ENCODE results near the gene GRK5. TPM values are rescaled to one million over a fixed set of nuclear protein-coding genes. Genes with fewer than 3 reads are reported as not detected.
"Not testable (repeated sequence)": the region's sequence is repeated elsewhere in the genome, so short reads cannot be mapped to it uniquely, and the experiment has no call there.

The GRK5 gene
- total RNA-seq, 1 donor from 2014 or later, result 163 TPM

DNA sequence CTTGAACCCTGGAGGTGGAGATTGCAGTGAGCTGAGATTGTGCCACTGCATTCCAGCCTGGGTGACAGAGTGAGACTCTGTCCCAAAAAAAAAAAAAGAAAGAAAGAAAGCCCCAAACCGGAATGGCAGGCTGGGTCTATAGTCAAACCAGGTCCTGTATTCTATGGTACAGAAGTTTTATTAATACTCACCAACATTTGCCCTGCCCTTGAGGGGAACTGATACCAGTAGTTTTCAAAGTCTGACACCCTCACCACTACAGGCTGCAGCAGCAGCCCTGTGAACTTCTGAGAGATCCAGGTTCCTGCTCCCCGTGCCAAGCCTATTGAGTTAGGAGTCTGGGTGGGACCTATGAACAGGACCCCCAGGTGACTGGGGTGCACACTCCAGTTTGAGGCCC lies 254.6 kb downstream of the GRK5 start:
- DNase-seq (ENCODE audit: low spot score), result no peak
- Mint-ChIP-seq H3K27ac (ENCODE audit: unreplicated experiment) (no peak overlapping the region), H3K36me3 (ENCODE audit: low read depth, unreplicated experiment) (peaks cover 11% of the 10 kb centered on the region), H3K4me1 (ENCODE audit: unreplicated experiment) (no peaks in the 10 kb centered on the region), H3K27me3 (ENCODE audit: unreplicated experiment) (peaks cover 13% of the 10 kb centered on the region), H3K9me3 (ENCODE audit: unreplicated experiment) (no peaks in the 10 kb centered on the region), H3K4me3 (ENCODE audit: unreplicated experiment) (no peak overlapping the region)
- TF ChIP-seq, protein P1, sequence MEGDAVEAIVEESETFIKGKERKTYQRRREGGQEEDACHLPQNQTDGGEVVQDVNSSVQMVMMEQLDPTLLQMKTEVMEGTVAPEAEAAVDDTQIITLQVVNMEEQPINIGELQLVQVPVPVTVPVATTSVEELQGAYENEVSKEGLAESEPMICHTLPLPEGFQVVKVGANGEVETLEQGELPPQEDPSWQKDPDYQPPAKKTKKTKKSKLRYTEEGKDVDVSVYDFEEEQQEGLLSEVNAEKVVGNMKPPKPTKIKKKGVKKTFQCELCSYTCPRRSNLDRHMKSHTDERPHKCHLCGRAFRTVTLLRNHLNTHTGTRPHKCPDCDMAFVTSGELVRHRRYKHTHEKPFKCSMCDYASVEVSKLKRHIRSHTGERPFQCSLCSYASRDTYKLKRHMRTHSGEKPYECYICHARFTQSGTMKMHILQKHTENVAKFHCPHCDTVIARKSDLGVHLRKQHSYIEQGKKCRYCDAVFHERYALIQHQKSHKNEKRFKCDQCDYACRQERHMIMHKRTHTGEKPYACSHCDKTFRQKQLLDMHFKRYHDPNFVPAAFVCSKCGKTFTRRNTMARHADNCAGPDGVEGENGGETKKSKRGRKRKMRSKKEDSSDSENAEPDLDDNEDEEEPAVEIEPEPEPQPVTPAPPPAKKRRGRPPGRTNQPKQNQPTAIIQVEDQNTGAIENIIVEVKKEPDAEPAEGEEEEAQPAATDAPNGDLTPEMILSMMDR (IDR thresholded peaks at IDR 0.05; ENCODE audit: unreplicated experiment), result no peak

DNA sequence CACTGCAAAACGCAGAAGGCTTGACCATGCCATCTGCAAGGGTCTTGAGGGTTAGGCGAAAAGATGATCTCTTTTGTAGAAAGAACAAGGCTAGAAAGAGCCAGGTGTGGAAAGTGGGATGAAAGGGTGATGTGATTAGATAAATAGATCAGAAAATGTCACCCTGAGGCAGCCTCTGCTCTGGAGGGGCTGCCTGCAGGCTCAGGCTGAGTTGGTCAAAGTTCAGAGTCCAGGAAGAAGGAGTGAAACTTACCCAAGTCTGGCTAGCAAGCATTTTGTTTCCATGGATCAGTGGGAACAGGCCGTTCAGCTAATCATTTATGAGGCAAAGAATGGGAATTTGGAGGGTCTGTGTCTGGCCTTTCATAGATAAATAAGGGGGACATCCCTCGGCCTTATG lies 255.4 kb downstream of the GRK5 start:
- peaks cover 7% of the 10 kb centered on the region for H3K36me3 Mint-ChIP-seq (ENCODE audit: low read depth, unreplicated experiment)
- peaks cover 15% of the 10 kb centered on the region for H3K27me3 Mint-ChIP-seq (ENCODE audit: unreplicated experiment)
- TF ChIP-seq, protein P1 (IDR thresholded peaks at IDR 0.05; ENCODE audit: unreplicated experiment), result no peak

DNA sequence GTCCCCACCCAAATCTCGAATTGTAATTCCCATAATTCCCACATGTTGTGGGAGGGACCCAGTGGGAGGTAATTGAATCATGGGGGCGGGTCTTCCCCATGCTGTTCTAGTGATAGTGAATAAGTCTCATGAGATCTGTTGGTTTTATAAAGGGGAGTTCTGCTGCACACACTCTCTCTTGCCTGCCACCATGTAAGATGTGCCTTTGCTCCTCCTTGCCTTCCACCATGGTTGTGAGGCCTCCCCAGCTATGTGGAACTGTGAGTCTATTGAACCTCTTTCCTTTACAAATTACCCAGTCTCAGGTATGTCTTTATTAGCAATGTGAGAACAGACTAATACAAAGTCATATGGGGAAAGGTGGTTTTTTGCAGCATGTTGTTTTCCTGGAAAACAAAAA lies 255.8 kb downstream of the GRK5 start:
- peaks cover 15% of the 10 kb centered on the region for H3K27me3 Mint-ChIP-seq (ENCODE audit: unreplicated experiment)
- H3K36me3 Mint-ChIP-seq (ENCODE audit: low read depth, unreplicated experiment); H3K27ac Mint-ChIP-seq (ENCODE audit: unreplicated experiment); H3K9me3 Mint-ChIP-seq (ENCODE audit: unreplicated experiment); H3K4me1 Mint-ChIP-seq (ENCODE audit: unreplicated experiment); DNase-seq (ENCODE audit: low spot score): not testable (repeated sequence)
- H3K4me3 Mint-ChIP-seq (ENCODE audit: unreplicated experiment), result peak overlapping the region; percentile 18

More for the DNA sequence above, 255.4 kb downstream of the GRK5 start:
- DNase-seq (ENCODE audit: low spot score), result no peak
- no peak overlapping the region for H3K4me3 Mint-ChIP-seq (ENCODE audit: unreplicated experiment)
- no peaks in the 10 kb centered on the region for H3K9me3 Mint-ChIP-seq (ENCODE audit: unreplicated experiment)
- H3K27ac Mint-ChIP-seq (ENCODE audit: unreplicated experiment), result no peak overlapping the region
- H3K4me1 Mint-ChIP-seq (ENCODE audit: unreplicated experiment), result no peaks in the 10 kb centered on the region

DNA sequence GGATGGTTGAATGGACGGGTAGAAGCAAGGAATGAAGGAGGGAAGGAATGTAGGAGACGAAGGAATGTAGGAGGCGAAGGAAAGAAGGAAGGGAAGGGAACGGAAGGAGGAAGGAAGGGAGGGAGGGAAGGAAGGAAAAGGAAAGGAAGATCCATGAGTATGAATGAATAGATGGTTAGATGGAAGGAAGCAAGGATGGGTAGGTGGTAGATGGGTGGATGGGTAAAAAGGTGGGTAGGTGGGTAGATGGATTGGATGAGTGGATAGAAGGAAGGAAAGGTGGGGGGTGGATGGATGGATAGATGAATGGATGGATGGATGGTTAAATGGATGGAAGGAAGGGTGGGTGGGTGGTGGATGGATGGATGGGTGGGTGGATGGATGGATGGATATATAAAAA lies 257.7 kb downstream of the GRK5 start:
- peaks cover 12% of the 10 kb centered on the region for H3K27me3 Mint-ChIP-seq (ENCODE audit: unreplicated experiment)
- TF ChIP-seq, protein P1 (IDR thresholded peaks at IDR 0.05; ENCODE audit: unreplicated experiment), result no peak

DNA sequence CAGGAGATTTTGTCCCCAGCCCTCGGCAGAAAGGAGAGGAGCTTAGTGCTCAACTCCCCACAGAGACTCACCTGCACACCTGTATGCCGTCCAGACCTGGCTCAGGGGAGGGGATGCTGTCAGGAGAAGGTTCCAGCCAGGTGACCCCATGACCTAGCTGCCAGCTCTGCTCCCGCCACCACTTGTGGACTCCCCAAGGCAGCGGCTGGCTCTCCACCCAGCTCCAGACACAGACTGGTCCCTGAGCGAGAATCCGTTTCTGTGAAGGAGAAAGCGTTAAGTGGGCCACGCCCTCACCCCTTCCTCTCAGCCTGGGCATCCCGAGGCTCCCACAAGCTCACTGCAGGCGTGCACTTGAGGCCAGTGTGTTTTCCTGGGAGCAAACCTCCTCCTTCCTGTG lies 258.7 kb downstream of the GRK5 start:
- Mint-ChIP-seq H3K36me3 (ENCODE audit: low read depth, unreplicated experiment) (no peaks in the 10 kb centered on the region), H3K27ac (ENCODE audit: unreplicated experiment) (no peak overlapping the region), H3K9me3 (ENCODE audit: unreplicated experiment) (no peaks in the 10 kb centered on the region), H3K4me3 (ENCODE audit: unreplicated experiment) (no peak overlapping the region), H3K4me1 (ENCODE audit: unreplicated experiment) (no peaks in the 10 kb centered on the region), H3K27me3 (ENCODE audit: unreplicated experiment) (peaks cover 12% of the 10 kb centered on the region)
- TF ChIP-seq, protein P1 (IDR thresholded peaks at IDR 0.05; ENCODE audit: unreplicated experiment), result no peak
- DNase-seq (ENCODE audit: low spot score), result no peak

More for the DNA sequence above, 257.7 kb downstream of the GRK5 start:
- Mint-ChIP-seq H3K27ac (ENCODE audit: unreplicated experiment) (no peak overlapping the region), H3K4me3 (ENCODE audit: unreplicated experiment) (no peak overlapping the region), H3K4me1 (ENCODE audit: unreplicated experiment) (no peaks in the 10 kb centered on the region), H3K9me3 (ENCODE audit: unreplicated experiment) (no peaks in the 10 kb centered on the region), H3K36me3 (ENCODE audit: low read depth, unreplicated experiment) (no peaks in the 10 kb centered on the region)
- no peak for DNase-seq (ENCODE audit: low spot score)

DNA sequence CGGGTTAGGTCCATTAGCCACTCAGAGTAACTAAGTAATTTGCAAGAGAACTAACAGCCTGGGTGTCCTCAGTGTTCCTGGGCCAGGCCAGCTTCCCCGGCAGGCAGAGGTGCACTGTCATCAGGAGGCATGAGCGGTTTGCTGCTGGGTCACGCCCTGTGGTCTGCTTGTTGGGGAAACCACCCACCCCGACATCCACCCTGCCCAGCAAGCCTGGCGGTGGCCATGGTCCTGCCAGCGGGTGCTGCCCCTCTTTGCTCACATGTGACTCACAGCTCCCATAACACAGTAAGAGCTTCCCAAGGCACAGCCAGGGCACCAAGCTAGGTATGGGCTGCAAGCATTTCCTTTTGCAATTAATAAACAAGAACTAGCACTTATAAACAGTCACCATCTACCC lies 259.3 kb downstream of the GRK5 start:
- H3K9me3 Mint-ChIP-seq (ENCODE audit: unreplicated experiment), result no peaks in the 10 kb centered on the region
- H3K27me3 Mint-ChIP-seq (ENCODE audit: unreplicated experiment), result peaks cover 12% of the 10 kb centered on the region
- no peaks in the 10 kb centered on the region for H3K36me3 Mint-ChIP-seq (ENCODE audit: low read depth, unreplicated experiment)
- no peak for DNase-seq (ENCODE audit: low spot score)
- TF ChIP-seq, protein P1 (IDR thresholded peaks at IDR 0.05; ENCODE audit: unreplicated experiment), result no peak
- no peak overlapping the region for H3K27ac Mint-ChIP-seq (ENCODE audit: unreplicated experiment)
- H3K4me3 Mint-ChIP-seq (ENCODE audit: unreplicated experiment), result no peak overlapping the region
- H3K4me1 Mint-ChIP-seq (ENCODE audit: unreplicated experiment), result no peaks in the 10 kb centered on the region

All from endothelial cell (in vitro differentiated cells).